HG02938 (cell line): ENCODE results near the gene DHTKD1.
"Not testable (repeated sequence)": the region's sequence is repeated elsewhere in the genome, so short reads cannot be mapped to it uniquely, and the experiment has no call there.

ENCODE experiments used
- ATAC-seq: cut with Tn5 transposase; IDR thresholded peaks from one replicate; pipeline ENCODE4 v1.9.1; 2021; ENCODE audit warnings: mild to moderate bottlenecking, moderate library complexity; ENCODE audit not compliant: unreplicated experiment

Gene DHTKD1

GRCh38 chr10:12135631-12136030 is 66.9 kb downstream of the DHTKD1 start:
- ATAC-seq = no peak

GRCh38 chr10:12140038-12140437 is 71.3 kb downstream of the DHTKD1 start:
- no peak for ATAC-seq

GRCh38 chr10:12144538-12144937 is 75.8 kb downstream of the DHTKD1 start:
- no peak for ATAC-seq

GRCh38 chr10:12150163-12150562 is 81.4 kb downstream of the DHTKD1 start:
- ATAC-seq = no peak

- no peak for ATAC-seq
Observed at GRCh38 chr10:12154516-12154915, 85.8 kb downstream of the DHTKD1 start.

GRCh38 chr10:12156367-12157123 is 87.8 kb downstream of the DHTKD1 start:
- ATAC-seq = no peak

- ATAC-seq = no peak
Observed at GRCh38 chr10:12158111-12158510, 89.4 kb downstream of the DHTKD1 start.

- ATAC-seq = no peak
Observed at GRCh38 chr10:12160664-12161063, 91.9 kb downstream of the DHTKD1 start.

- no peak for ATAC-seq
Observed at GRCh38 chr10:12162927-12163326, 94.2 kb downstream of the DHTKD1 start.

- ATAC-seq = no peak
Observed at GRCh38 chr10:12164085-12164484, 95.3 kb downstream of the DHTKD1 start.

- no peak for ATAC-seq
Observed at GRCh38 chr10:12165036-12165435, 96.3 kb downstream of the DHTKD1 start.

- ATAC-seq = no peak
Observed at GRCh38 chr10:12165999-12166775, 97.4 kb downstream of the DHTKD1 start.

GRCh38 chr10:12171512-12171911 is 102.8 kb downstream of the DHTKD1 start:
- ATAC-seq = not testable (repeated sequence)
